Nephron (organoid): ENCODE measurements around the gene GNPTAB.
A peak's percentile ranks its signal among the peaks of the same experiment; 100 is the strongest.

ENCODE experiments used
- H3K27ac Mint-ChIP-seq, 3 experiments: 2 replicates each; pipeline ENCODE4 v1.8.0; 2020; ENCODE audit warnings: mixed read lengths in 3 of 3, mild to moderate bottlenecking in 2 of 3, moderate library complexity in 1 of 3
- H3K27me3 Mint-ChIP-seq: 2 replicates; pipeline ENCODE4 v1.8.0; 2021; ENCODE audit warnings: low read depth, mild to moderate bottlenecking, moderate library complexity, mixed read lengths
- H3K36me3 Mint-ChIP-seq: 2 replicates; pipeline ENCODE4 v1.8.0; 2020; ENCODE audit warnings: low read depth, mixed read lengths
- H3K4me1 Mint-ChIP-seq: 2 replicates; pipeline ENCODE4 v1.8.0; 2020; ENCODE audit warnings: mixed read lengths
- H3K4me3 Mint-ChIP-seq, 3 experiments: 2 replicates each; pipeline ENCODE4 v1.8.0; 2020; ENCODE audit warnings: mild to moderate bottlenecking in 3 of 3, mixed read lengths in 3 of 3, moderate library complexity in 2 of 3
- H3K9me3 Mint-ChIP-seq: 2 replicates; pipeline ENCODE4 v1.8.0; 2020; ENCODE audit warnings: mixed read lengths
- TF ChIP-seq, protein P1 (sequence below), 3 experiments: fragments of 200-600 bp; sonication (generic); IDR thresholded peaks; one replicate each; pipeline ENCODE4 v1.5.0; 2021; ENCODE audit warnings: antibody characterized with exemption in 3 of 3; ENCODE audit not compliant: unreplicated experiment in 3 of 3

GNPTAB gene

GRCh38 chr12:101792046-101792931 lies 38.5 kb downstream of the GNPTAB start:
- TF ChIP-seq, protein P1, sequence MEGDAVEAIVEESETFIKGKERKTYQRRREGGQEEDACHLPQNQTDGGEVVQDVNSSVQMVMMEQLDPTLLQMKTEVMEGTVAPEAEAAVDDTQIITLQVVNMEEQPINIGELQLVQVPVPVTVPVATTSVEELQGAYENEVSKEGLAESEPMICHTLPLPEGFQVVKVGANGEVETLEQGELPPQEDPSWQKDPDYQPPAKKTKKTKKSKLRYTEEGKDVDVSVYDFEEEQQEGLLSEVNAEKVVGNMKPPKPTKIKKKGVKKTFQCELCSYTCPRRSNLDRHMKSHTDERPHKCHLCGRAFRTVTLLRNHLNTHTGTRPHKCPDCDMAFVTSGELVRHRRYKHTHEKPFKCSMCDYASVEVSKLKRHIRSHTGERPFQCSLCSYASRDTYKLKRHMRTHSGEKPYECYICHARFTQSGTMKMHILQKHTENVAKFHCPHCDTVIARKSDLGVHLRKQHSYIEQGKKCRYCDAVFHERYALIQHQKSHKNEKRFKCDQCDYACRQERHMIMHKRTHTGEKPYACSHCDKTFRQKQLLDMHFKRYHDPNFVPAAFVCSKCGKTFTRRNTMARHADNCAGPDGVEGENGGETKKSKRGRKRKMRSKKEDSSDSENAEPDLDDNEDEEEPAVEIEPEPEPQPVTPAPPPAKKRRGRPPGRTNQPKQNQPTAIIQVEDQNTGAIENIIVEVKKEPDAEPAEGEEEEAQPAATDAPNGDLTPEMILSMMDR (IDR thresholded peaks at IDR 0.05; ENCODE audit: unreplicated experiment in 3 of 3) = peak in 2 of 3 experiments; percentile 11 to 13
- peaks cover 23% of the 10 kb centered on the region for H3K36me3 Mint-ChIP-seq
- no peaks in the 10 kb centered on the region for H3K27me3 Mint-ChIP-seq
- H3K4me3 Mint-ChIP-seq = no peak overlapping the region
- no peak overlapping the region for H3K27ac Mint-ChIP-seq
- no peaks in the 10 kb centered on the region for H3K4me1 Mint-ChIP-seq
- H3K9me3 Mint-ChIP-seq = no peaks in the 10 kb centered on the region

- peaks cover 34% of the 10 kb centered on the region for H3K36me3 Mint-ChIP-seq
- no peaks in the 10 kb centered on the region for H3K9me3 Mint-ChIP-seq
- TF ChIP-seq, protein P1 (IDR thresholded peaks at IDR 0.05; ENCODE audit: unreplicated experiment in 3 of 3) = no peak
- H3K27me3 Mint-ChIP-seq = no peaks in the 10 kb centered on the region
- no peak overlapping the region for H3K4me3 Mint-ChIP-seq
- H3K4me1 Mint-ChIP-seq = no peaks in the 10 kb centered on the region
- H3K27ac Mint-ChIP-seq = no peak overlapping the region
Observed at GRCh38 chr12:101789171-101789570, 41.6 kb downstream of the GNPTAB start.

- TF ChIP-seq, protein P1 (IDR thresholded peaks at IDR 0.05; ENCODE audit: unreplicated experiment in 3 of 3) = no peak
Observed at GRCh38 chr12:101785671-101786070, 45.1 kb downstream of the GNPTAB start.

DNA sequence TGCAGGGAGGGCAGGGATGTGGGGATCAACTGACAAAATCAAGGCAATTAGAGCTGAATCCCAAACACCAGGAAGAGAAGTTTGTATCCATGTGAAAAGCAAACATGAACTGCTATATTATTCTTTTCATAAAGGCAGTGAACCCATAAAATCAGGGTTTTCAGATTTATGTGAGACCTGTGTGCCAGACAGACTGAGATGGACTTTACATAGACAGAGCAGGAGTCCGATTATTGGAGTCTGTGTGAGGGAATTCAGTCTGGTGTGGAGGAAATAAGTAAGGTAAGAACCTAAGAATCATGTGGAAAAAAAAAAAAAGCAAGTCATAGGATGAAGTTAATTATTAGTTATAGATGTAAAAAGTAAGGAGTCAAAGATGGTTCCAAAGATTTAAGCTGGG lies 46.4 kb downstream of the GNPTAB start:
- Mint-ChIP-seq H3K36me3 (peaks cover 23% of the 10 kb centered on the region), H3K27me3 (no peaks in the 10 kb centered on the region), H3K4me3 (no peak overlapping the region), H3K4me1 (peaks cover 11% of the 10 kb centered on the region), H3K27ac (peak overlapping the region in 1 of 3 experiments; percentile 15), H3K9me3 (no peaks in the 10 kb centered on the region)
- TF ChIP-seq, protein P1 (IDR thresholded peaks at IDR 0.05; ENCODE audit: unreplicated experiment in 3 of 3) = no peak

More at GRCh38 chr12:101785671-101786070, 45.1 kb downstream of the GNPTAB start:
- Mint-ChIP-seq H3K9me3 (no peaks in the 10 kb centered on the region), H3K27me3 (no peaks in the 10 kb centered on the region), H3K4me3 (no peak overlapping the region), H3K36me3 (peaks cover 28% of the 10 kb centered on the region), H3K4me1 (peaks cover 11% of the 10 kb centered on the region), H3K27ac (no peak overlapping the region)

GRCh38 chr12:101783838-101784237 lies 46.9 kb downstream of the GNPTAB start:
- no peak overlapping the region for H3K27ac Mint-ChIP-seq
- peaks cover 20% of the 10 kb centered on the region for H3K36me3 Mint-ChIP-seq
- H3K27me3 Mint-ChIP-seq = no peaks in the 10 kb centered on the region
- peaks cover 11% of the 10 kb centered on the region for H3K4me1 Mint-ChIP-seq
- no peak overlapping the region for H3K4me3 Mint-ChIP-seq
- no peaks in the 10 kb centered on the region for H3K9me3 Mint-ChIP-seq
- TF ChIP-seq, protein P1 (IDR thresholded peaks at IDR 0.05; ENCODE audit: unreplicated experiment in 3 of 3) = no peak

DNA sequence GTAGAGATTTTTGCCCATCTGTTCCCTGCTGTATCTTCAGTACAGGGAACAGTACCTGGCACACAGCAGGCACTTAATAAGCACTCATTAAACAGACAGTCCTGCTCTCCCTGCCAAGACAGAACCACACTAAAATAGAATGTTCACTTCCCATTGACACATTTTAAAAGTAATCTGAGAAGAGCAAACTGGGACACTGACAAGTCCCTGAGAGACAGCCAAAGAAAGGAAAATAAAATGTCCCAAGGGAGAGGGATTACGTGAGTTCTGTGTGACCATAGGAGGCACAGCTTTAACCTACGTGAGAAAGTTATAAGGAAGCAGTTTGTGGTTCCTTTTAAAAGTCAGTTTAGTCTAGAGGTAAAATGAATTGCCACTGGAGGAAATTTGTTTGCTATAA lies 47.6 kb downstream of the GNPTAB start:
- H3K36me3 Mint-ChIP-seq = peaks cover 20% of the 10 kb centered on the region
- H3K27ac Mint-ChIP-seq = no peak overlapping the region
- H3K4me1 Mint-ChIP-seq = peaks cover 11% of the 10 kb centered on the region
- H3K9me3 Mint-ChIP-seq = no peaks in the 10 kb centered on the region
- no peak overlapping the region for H3K4me3 Mint-ChIP-seq
- H3K27me3 Mint-ChIP-seq = no peaks in the 10 kb centered on the region
- TF ChIP-seq, protein P1 (IDR thresholded peaks at IDR 0.05; ENCODE audit: unreplicated experiment in 3 of 3) = no peak
